Measurements from ENCODE around the gene RBM27. TPM values are rescaled to one million over a fixed set of nuclear protein-coding genes. Genes with fewer than 3 reads are reported as not detected.

Gene RBM27
- total RNA-seq, 4 donors from 2014 or later, result 14.9 to 38.9 (median 17.3) TPM

- DNase-seq (ENCODE audit: low spot score) (no peak), ATAC-seq (ENCODE audit: low FRiP score) (no peak)
- no peak for TF ChIP-seq CTCF (IDR thresholded peaks at IDR 0.05)
These were observed 19.8 kb downstream of the RBM27 start for GRCh38 chr5:146223179-146223578.

GRCh38 chr5:146229222-146229621, 25.8 kb downstream of the RBM27 start:
- TF ChIP-seq CTCF (IDR thresholded peaks at IDR 0.05), result no peak
- DNase-seq (ENCODE audit: low spot score) (no peak), ATAC-seq (ENCODE audit: low FRiP score) (no peak)

GRCh38 chr5:146232223-146232622, 28.8 kb downstream of the RBM27 start:
- TF ChIP-seq CTCF (IDR thresholded peaks at IDR 0.05), result no peak
- ATAC-seq (ENCODE audit: low FRiP score) (no peak), DNase-seq (ENCODE audit: low spot score) (no peak)

- ATAC-seq (ENCODE audit: low FRiP score), result no peak
- TF ChIP-seq CTCF (IDR thresholded peaks at IDR 0.05), result no peak
- no peak for DNase-seq (ENCODE audit: low spot score)
These were observed 30.0 kb downstream of the RBM27 start for GRCh38 chr5:146233441-146233840.

- DNase-seq (ENCODE audit: low spot score) (no peak), ATAC-seq (ENCODE audit: low FRiP score) (no peak)
- TF ChIP-seq CTCF (IDR thresholded peaks at IDR 0.05), result no peak
These were observed 35.6 kb downstream of the RBM27 start for GRCh38 chr5:146238973-146239372.

GRCh38 chr5:146240951-146241350, 37.5 kb downstream of the RBM27 start:
- DNase-seq (ENCODE audit: low spot score), result no peak
- ATAC-seq (ENCODE audit: low FRiP score), result no peak
- TF ChIP-seq CTCF (IDR thresholded peaks at IDR 0.05), result no peak

- no peak for TF ChIP-seq CTCF (IDR thresholded peaks at IDR 0.05)
- ATAC-seq (ENCODE audit: low FRiP score), result no peak
- DNase-seq (ENCODE audit: low spot score), result no peak
These were observed 39.8 kb downstream of the RBM27 start for GRCh38 chr5:146243247-146243646.

Data from omental fat pad (tissue), 4 donors.